Subcutaneous abdominal adipose tissue (tissue), 5 donors: Measurements from ENCODE around the gene PBXIP1.
"Not testable (repeated sequence)": the region's sequence is repeated elsewhere in the genome, so short reads cannot be mapped to it uniquely, and the experiment has no call there.

ENCODE experiments used
- H3K27ac ChIP-seq: one replicate; pipeline ENCODE4 v1.7.0; 2013; ENCODE audit warnings: low read depth, mild to moderate bottlenecking, inconsistent platforms, low read length, moderate library complexity
- H3K27me3 ChIP-seq, 5 donors: one replicate each; pipeline ENCODE4 v1.7.0; 2013; ENCODE audit warnings: low read length in 5 of 5, inconsistent platforms in 1 of 5; ENCODE audit not compliant: control insufficient read depth in 5 of 5, insufficient read depth in 4 of 5
- H3K36me3 ChIP-seq, 5 donors: one replicate each; pipeline ENCODE4 v1.7.0; 2013; ENCODE audit warnings: low read length in 5 of 5; ENCODE audit not compliant: control insufficient read depth in 5 of 5, insufficient read depth in 5 of 5
- H3K4me1 ChIP-seq, 5 donors: one replicate each; pipeline ENCODE4 v1.7.0; 2013; ENCODE audit warnings: low read length in 5 of 5, mild to moderate bottlenecking in 3 of 5, moderate library complexity in 1 of 5; ENCODE audit not compliant: control insufficient read depth in 5 of 5, insufficient read depth in 5 of 5
- H3K4me3 ChIP-seq, 5 donors: one replicate each; pipeline ENCODE4 v1.7.0; 2013; ENCODE audit warnings: low read length in 5 of 5, low read depth in 1 of 5
- H3K9ac ChIP-seq, 5 donors: one replicate each; pipeline ENCODE4 v1.7.0; 2013; ENCODE audit warnings: low read length in 5 of 5, mild to moderate bottlenecking in 4 of 5, moderate library complexity in 3 of 5
- H3K9me3 ChIP-seq, 5 donors: one replicate each; pipeline ENCODE4 v1.7.0; 2013; ENCODE audit warnings: low read length in 5 of 5; ENCODE audit not compliant: control insufficient read depth in 5 of 5
- donor health status: healthy.
- donor health status: healthy.
- donor health status: healthy.
- donor health status: healthy.
- donor health status: healthy.

PBXIP1 gene

GRCh38 chr1:154993572-154994268, 37.8 kb upstream of the PBXIP1 start, which contains the start of gene LENEP:
Gene LENEP, plus strand, starts transcription at chr1:154993586. Its CDS starts 22 bp downstream, at chr1:154993608.
- Histone ChIP-seq H3K4me1 (peaks cover 0 to 29% (median 11%) of the 10 kb centered on the region in 5 donors), H3K9ac (peak within 1 kb of the TSS in 2 of 5 donors; percentile 25 to 33), H3K27me3 (no peaks in the 10 kb centered on the region), H3K36me3 (peaks cover 0 to 30% (median 21%) of the 10 kb centered on the region in 5 donors), H3K27ac (peak within 1 kb of the TSS; percentile 78), H3K9me3 (no peaks in the 10 kb centered on the region), H3K4me3 (no peak within 1 kb of the TSS)

DNA sequence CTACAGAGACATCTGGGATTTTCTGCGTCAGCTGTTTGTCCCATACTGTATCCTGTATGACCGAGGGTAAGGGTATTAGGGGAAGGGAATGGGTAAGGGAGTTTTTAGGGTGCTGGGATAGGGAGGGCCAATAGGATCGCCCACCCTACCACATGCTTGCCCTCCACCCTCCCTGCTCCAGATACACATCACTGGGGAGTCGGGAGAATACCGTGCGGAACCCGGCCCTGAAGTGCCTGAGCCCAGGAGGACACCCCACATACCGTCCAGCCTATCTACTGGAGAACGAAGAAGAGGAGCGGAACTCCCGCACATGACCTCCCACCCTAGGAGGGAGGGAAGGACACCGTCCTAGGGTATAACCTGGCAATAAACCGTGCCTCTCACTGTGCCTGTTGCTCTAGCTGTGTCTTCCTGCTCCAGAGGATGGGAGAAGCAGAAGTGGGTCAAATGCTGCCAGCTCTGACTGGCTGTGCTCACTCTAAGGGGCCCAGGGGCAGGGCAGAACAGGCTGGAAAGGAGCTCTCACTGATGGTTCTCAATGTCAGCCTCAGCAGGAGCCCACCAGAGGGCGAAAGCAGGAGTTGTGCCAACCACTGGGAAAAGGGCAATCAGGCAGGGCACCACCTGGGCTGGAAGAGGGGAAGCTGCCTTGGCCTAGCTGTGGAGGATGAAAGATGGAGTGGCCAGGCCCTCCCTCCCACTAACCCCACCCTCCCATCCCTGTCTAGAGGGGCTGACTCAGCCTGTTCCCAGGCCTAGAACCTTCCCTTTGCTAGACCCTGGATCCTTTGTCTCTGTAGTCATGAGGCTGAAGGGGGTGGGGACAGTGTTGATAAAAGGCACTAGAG, 37.0 kb upstream of the PBXIP1 start:
- H3K4me3 ChIP-seq, result no peak overlapping the region
- H3K9me3 ChIP-seq, result no peaks in the 10 kb centered on the region
- no peaks in the 10 kb centered on the region for H3K27me3 ChIP-seq
- H3K36me3 ChIP-seq, result peaks cover 0 to 38% (median 29%) of the 10 kb centered on the region in 5 donors
- H3K4me1 ChIP-seq, result peaks cover 0 to 31% (median 12%) of the 10 kb centered on the region in 5 donors
- no peak overlapping the region for H3K9ac ChIP-seq
- H3K27ac ChIP-seq, result peak overlapping the region; percentile 57

DNA sequence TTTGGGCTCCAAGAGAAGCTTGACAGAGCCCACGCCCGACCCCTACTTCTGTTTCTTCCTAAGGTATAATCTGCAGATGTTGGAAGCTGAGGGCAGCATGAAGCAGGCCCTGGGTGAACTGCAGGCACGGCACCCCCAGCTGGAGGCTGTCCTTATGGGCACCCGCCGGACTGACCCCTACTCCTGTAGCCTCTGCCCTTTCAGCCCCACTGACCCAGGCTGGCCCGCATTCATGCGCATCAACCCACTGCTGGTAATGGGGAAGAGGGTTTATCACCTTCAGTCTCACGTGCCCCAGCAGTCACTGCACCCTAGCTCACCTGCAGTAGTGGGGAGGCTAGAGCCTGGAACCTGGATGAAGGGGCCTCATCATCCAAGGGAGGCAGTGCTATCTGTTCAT, 34.4 kb upstream of the PBXIP1 start:
- Histone ChIP-seq H3K27me3 (no peaks in the 10 kb centered on the region), H3K9me3 (no peaks in the 10 kb centered on the region), H3K9ac (no peak overlapping the region), H3K27ac (no peak overlapping the region), H3K4me1 (peaks cover 0 to 41% (median 19%) of the 10 kb centered on the region in 5 donors), H3K36me3 (peaks cover 0 to 47% (median 33%) of the 10 kb centered on the region in 5 donors), H3K4me3 (no peak overlapping the region)

- H3K9ac ChIP-seq, result no peak overlapping the region
- peaks cover 0 to 49% (median 26%) of the 10 kb centered on the region in 5 donors for H3K4me1 ChIP-seq
- peak overlapping the region; percentile 80 for H3K27ac ChIP-seq
- no peaks in the 10 kb centered on the region for H3K27me3 ChIP-seq
- H3K9me3 ChIP-seq, result no peaks in the 10 kb centered on the region
- peaks cover 0 to 47% (median 33%) of the 10 kb centered on the region in 5 donors for H3K36me3 ChIP-seq
- H3K4me3 ChIP-seq, result no peak overlapping the region
These were observed 33.4 kb upstream of the PBXIP1 start for GRCh38 chr1:154989195-154989860.

GRCh38 chr1:154988058-154988954, 32.4 kb upstream of the PBXIP1 start:
- Histone ChIP-seq H3K9ac (no peak overlapping the region), H3K27me3 (no peaks in the 10 kb centered on the region), H3K4me1 (peaks cover 2 to 59% (median 36%) of the 10 kb centered on the region in 5 donors), H3K27ac (peak overlapping the region; percentile 80), H3K4me3 (no peak overlapping the region), H3K9me3 (no peaks in the 10 kb centered on the region), H3K36me3 (peaks cover 0 to 47% (median 33%) of the 10 kb centered on the region in 5 donors)

DNA sequence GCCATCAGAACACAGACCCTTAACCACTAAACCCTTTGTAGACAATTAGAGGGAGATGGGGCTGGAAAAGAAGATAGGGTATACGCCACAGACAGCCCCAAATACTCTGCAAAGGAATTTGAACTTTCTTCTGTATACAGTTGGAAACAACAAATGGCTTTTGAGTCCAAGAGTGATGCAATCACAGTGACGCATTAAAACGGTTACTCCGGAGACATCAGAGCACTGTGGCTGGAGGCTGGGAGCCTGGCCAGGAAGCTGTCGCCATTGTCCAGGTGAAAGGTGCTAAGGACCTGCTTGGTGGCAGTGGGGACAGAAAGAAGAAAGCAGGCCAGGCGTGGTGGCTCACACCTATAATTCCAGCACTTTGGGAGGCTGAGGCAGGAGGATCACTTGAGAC, 31.4 kb upstream of the PBXIP1 start:
- Histone ChIP-seq H3K27ac (peak overlapping the region; percentile 80), H3K4me1 (peaks cover 2 to 58% (median 42%) of the 10 kb centered on the region in 5 donors), H3K27me3 (no peaks in the 10 kb centered on the region), H3K36me3 (peaks cover 0 to 38% (median 33%) of the 10 kb centered on the region in 5 donors), H3K9me3 (no peaks in the 10 kb centered on the region), H3K4me3 (no peak overlapping the region), H3K9ac (peak overlapping the region in 3 of 5 donors; percentile 11 to 35 (median 30))

DNA sequence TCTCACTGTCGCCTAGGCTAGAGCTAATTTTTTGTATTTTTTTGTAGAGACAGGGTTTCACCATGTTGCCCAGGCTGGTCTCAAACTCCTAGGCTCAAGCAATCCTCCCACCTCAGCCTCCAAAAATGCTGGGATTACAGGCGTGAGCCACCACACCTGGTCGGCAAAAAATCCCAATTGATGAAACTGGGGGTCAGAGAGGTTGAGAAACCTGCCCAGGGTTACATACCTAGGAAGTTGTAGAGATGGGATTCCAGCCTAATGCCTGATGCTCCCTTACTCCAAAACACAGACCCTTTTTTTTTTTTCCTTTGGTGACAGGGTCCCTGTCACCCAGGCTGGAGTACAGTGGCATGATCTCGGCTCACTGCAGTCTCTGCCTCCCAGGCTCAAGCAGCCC, 30.8 kb upstream of the PBXIP1 start:
- H3K4me3 ChIP-seq, H3K27me3 ChIP-seq, H3K9me3 ChIP-seq: not testable (repeated sequence)
- Histone ChIP-seq H3K4me1 (peaks cover 2 to 59% (median 43%) of the 10 kb centered on the region in 5 donors), H3K9ac (peak overlapping the region in 2 of 5 donors; percentile 30 to 35), H3K36me3 (peaks cover 0 to 37% (median 33%) of the 10 kb centered on the region in 5 donors), H3K27ac (peak overlapping the region; percentile 80)

GRCh38 chr1:154983776-154984466, 28.0 kb upstream of the PBXIP1 start:
- H3K36me3 ChIP-seq, result peaks cover 4 to 26% (median 21%) of the 10 kb centered on the region in 5 donors
- peak overlapping the region; percentile 82 to 96 (median 89) for H3K4me3 ChIP-seq
- peak overlapping the region; percentile 91 for H3K27ac ChIP-seq
- peaks cover 2 to 53% (median 43%) of the 10 kb centered on the region in 5 donors for H3K4me1 ChIP-seq
- no peaks in the 10 kb centered on the region for H3K27me3 ChIP-seq
- peak overlapping the region; percentile 87 to 96 (median 93) for H3K9ac ChIP-seq
- H3K9me3 ChIP-seq, result no peaks in the 10 kb centered on the region
